Activated CD4-positive, alpha-beta T cell treated with anti-CD3 and anti-CD28 coated beads, Interleukin-2, amount 50 U/mL, for 24 hours (primary cell): Measurements from ENCODE around the gene LARGE1.
A peak's percentile ranks its signal among the peaks of the same experiment; 100 is the strongest.

Experiments
- DNase-seq, 2 donors: peaks; one replicate each; pipeline ENCODE4 v3.0.0-alpha.2; 2020; ENCODE audit warnings: low read depth in 1 of 2, low spot score in 1 of 2

Gene LARGE1

GRCh38 chr22:33274214-33275072 lies 645.8 kb downstream of the LARGE1 start:
- peak in 1 of 2 donors; percentile 2 for DNase-seq

GRCh38 chr22:33272871-33273270 lies 647.4 kb downstream of the LARGE1 start:
- no peak for DNase-seq

GRCh38 chr22:33272180-33272579 lies 648.1 kb downstream of the LARGE1 start:
- DNase-seq = no peak

- DNase-seq = no peak
These were observed 648.7 kb downstream of the LARGE1 start for GRCh38 chr22:33271390-33272161.

- no peak for DNase-seq
These were observed 649.7 kb downstream of the LARGE1 start for GRCh38 chr22:33270596-33270995.

GRCh38 chr22:33261699-33262098 lies 658.6 kb downstream of the LARGE1 start:
- no peak for DNase-seq

- no peak for DNase-seq
These were observed 659.8 kb downstream of the LARGE1 start for GRCh38 chr22:33260498-33260897.

- DNase-seq = no peak
These were observed 664.5 kb downstream of the LARGE1 start for GRCh38 chr22:33255791-33256190.

- no peak for DNase-seq
These were observed 671.3 kb downstream of the LARGE1 start for GRCh38 chr22:33248948-33249347.

GRCh38 chr22:33247758-33248157 lies 672.5 kb downstream of the LARGE1 start:
- no peak for DNase-seq

- no peak for DNase-seq
These were observed 678.2 kb downstream of the LARGE1 start for GRCh38 chr22:33242078-33242477.

- no peak for DNase-seq
These were observed 679.3 kb downstream of the LARGE1 start for GRCh38 chr22:33240888-33241475.

GRCh38 chr22:33232071-33232470 lies 688.2 kb downstream of the LARGE1 start:
- DNase-seq = no peak

GRCh38 chr22:33227791-33228190 lies 692.5 kb downstream of the LARGE1 start:
- DNase-seq = no peak

- no peak for DNase-seq
These were observed 695.4 kb downstream of the LARGE1 start for GRCh38 chr22:33224841-33225240.
